Superior temporal gyrus (tissue), 1 donor: ENCODE measurements around the gene FAM222B.
"Not testable (repeated sequence)": the region's sequence is repeated elsewhere in the genome, so short reads cannot be mapped to it uniquely, and the experiment has no call there.

ENCODE experiments used
- DNase-seq: peaks from one replicate; pipeline ENCODE4 v3.0.0-alpha.2; 2016; ENCODE audit errors: extremely low spot score

The FAM222B gene

GRCh38 chr17:28745786-28746411 is 96.7 kb downstream of the FAM222B start:
- DNase-seq = no peak

DNA sequence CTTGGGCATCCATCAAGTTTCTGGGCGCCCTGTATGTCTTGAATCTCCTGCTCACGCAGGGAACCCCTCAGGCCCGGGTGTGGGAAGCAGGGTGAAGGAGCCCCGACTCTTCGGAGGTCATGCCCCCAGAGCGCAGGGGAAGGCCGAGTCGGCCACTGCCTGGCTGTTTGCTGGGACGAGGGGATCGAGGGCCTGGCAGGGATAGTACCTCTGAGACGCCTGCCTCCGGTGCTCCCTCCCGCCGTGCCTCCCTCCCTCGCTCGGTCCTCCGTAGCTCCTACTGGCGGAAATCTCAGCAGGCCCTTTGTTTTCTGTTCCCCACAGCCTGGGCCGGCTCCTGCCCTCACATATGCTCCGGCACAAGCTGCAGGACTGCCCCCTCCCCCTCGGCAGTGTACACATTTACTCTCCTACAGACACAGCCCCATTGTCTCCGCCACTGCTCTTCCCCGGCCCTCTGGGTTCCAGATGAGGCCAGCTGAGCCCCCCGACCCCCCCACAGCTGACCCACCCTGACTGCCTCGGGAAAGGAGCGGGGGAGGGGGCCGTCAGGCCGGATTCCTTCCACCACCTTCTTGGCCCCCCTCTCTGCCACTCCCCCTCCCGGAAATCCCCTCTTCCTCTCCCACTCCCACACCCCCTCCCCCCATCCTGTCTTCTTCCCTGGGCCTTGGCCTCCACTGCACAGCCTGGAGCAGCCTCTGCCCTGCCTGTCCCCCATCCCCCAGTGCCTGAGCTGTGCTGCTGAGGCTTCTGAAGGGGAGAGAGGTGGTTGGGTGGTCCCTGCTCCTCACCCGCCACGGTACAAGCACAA is 97.4 kb downstream of the FAM222B start:
- peak; percentile 91 for DNase-seq

DNA sequence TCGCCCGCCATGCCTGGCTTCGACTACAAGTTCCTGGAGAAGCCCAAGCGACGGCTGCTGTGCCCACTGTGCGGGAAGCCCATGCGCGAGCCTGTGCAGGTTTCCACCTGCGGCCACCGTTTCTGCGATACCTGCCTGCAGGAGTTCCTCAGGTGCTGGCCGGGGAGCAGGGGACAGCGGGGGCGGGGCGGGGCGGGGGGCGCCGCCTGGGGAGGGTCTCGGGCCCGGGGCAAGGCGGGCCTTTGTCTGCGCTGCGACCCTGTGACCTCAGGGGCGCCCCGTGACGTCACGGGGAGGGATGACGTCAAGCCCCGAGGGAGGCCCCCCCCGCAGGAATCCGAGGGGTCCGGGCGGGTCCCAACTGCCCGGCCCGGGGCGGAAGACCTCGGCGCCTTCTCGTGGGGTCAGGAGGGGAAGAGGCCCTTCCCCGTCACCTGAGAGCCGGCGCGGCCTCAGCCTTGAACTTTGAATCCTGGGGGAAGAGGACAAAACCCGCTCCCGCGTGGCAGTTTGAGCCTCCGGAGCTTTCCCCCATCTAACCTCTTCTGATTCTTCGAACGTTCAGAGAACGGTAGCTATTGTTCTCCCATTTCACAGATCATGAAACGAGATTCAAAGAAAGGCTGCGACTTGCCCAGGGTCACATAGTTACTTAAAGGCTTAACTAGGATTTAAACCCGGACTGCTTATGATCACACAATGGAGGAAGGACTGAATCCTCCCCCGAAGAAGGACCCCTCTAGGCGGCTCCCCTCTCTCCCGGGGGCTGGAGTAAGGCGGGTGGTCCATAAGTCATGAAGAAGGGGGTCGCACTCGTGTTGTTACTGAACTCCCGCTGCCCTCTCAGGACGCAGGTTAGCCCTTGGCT is 98.3 kb downstream of the FAM222B start:
- DNase-seq = no peak

- DNase-seq = peak; percentile 75
Measured at GRCh38 chr17:28743243-28744103, 99.1 kb downstream of the FAM222B start, which contains the start of gene TRAF4. TRAF4 (plus strand) TSS chr17:28744011; CDS start chr17:28744113, 102 bp downstream.

DNA sequence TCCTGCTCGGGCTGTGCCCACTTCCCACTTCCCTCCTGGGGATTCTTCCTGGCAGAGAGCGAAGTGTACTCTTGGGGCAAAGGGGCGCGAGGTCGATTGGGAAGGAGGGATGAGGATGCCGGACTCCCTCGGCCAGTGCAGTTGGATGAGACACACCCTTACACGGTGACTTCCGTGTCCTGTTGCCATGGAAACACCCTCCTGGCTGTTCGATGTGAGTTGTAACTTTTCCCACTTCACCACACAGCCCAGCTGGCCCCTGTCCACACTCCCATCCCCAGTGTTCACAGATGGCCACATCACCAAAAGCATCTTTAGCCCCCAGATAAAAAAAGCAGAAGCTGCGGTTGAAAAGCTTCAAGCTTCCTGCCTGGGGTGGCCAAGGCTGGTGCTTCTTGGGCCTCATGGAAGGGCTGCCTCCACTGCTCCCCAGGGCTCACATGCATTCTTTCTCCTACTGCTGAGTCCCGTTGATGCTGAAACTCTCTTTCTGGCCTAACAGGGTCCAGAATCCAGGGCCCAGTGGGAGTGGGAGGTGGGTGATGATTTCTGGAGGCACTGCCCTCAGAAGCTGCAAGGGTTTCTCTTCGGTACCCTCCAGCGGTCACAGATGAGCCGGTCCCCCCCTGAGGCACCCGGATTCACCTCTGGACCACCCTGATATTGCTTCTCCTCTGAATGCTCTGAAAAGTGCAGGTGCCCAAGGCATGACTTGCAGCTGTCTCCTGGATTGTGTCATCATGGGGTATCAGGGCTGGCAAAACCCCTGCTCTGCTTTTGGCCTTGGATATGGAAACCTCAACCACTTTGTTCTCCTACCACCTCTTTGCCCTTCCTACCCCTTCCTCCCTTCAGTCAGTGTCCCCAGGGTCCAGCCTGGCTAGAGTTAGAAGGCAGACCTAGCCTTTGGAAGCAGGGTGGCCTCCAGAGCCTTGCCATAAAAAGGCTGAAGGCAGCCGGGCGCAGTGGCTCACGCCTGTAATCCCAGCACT is 100.9 kb downstream of the FAM222B start:
- DNase-seq = peak; percentile 16

DNA sequence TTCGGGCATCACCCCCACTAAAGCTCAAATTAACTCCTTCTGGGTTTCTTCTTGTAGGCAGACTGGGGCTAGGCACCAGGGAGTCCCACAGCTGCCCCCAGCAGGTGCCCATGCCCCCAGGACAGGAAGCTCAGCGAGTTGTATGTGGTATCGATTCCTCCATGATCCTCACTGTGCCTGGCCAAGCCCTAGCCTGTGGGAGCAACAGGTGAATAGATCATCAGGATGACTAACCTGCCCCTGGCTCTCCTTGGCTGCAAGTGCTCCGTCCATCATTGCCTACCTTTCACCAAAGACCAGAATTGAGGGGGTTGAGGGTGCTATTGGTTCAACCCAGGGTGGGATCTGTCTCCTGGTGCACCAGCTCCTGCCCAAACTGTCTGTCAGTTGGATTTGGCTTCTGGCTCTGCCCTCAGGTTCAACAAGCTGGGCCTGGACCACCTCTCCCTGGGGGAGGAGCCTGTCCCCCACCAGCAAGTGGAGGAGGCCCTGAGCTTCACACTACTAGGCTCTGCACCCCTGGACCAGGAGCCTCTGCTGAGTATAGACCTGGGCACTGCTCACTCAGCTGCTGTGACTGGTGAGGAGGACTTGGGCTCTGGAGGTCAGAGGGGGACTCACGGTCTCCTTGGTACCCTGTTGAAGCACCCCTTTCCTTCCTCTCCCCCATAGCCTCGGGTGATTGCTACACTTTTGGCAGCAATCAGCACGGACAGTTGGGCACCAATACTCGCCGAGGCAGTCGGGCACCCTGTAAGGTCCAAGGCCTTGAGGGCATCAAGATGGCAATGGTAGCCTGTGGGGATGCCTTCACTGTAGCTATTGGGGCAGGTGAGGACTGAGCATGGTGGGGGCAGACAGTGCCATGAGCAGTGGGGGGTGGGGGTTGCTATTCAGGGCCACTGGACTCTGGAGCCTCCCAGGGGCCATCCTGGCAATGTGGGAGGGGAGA is 101.9 kb downstream of the FAM222B start:
- DNase-seq = no peak

- DNase-seq = no peak
Measured at GRCh38 chr17:28738680-28739384, 103.8 kb downstream of the FAM222B start.

DNA sequence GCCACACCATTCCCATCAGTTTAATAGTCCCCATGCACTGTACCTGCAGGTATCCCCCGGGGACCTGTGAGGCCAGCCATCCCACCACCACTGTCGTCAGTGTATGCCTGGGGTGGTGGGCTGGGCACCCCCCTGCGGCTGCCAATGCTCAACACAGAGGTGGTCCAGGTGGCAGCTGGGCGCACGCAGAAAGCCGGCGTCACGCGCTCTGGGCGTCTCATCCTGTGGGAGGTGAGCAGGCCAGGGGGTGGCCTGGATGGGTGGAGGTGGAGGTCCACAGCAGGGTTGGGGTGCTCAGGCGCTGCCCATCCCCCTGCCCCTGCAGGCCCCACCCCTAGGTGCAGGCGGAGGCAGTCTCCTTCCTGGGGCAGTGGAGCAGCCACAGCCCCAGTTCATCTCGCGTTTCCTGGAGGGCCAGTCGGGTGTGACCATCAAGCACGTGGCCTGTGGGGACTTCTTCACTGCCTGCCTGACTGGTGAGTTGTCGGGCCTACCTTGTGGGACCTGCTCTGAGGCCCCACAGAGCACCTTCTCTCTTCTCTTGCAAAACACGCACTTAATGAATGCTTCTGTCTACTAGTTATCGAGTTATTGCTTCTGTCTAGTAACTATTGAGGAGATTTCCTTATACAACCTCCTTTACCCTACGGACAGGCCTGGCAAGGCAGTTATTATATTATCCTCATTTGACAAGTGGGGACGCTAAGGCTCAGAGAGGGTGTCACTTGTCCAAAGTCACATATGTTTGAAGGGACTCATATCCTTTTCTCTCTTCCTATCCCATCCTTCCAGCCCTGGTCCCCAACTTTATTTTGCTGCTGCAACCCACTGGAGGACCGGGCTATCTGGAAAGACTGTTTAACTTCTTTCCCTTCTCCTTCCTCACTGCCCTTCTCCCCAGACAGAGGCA is 104.6 kb downstream of the FAM222B start:
- no peak for DNase-seq

- no peak for DNase-seq
Measured at GRCh38 chr17:28737316-28737715, 105.3 kb downstream of the FAM222B start.

GRCh38 chr17:28735913-28736769 is 106.4 kb downstream of the FAM222B start:
- DNase-seq = not testable (repeated sequence)

- no peak for DNase-seq
Measured at GRCh38 chr17:28735242-28735722, 107.3 kb downstream of the FAM222B start.

DNA sequence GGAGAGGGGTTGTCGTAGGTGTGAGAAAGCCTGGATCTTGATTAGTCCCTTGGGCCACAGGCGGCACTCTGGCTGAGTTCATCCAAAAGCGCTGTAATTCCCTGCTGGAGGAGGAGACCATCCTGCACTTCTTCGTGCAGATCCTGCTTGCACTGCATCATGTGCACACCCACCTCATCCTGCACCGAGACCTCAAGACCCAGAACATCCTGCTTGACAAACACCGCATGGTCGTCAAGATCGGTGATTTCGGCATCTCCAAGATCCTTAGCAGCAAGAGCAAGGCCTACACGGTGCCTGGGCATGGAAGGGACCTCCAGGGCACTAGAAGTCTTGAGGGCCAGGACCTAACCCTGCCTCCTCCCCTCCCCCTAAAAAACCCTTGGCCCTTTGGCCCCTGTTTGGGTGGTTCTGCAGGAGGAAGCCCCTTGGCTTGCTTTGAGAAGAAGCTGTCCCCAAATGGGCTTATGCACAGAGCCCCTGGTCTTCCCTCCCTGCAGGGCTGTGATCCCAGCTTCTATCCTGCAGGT is 107.8 kb downstream of the FAM222B start:
- DNase-seq = no peak

DNA sequence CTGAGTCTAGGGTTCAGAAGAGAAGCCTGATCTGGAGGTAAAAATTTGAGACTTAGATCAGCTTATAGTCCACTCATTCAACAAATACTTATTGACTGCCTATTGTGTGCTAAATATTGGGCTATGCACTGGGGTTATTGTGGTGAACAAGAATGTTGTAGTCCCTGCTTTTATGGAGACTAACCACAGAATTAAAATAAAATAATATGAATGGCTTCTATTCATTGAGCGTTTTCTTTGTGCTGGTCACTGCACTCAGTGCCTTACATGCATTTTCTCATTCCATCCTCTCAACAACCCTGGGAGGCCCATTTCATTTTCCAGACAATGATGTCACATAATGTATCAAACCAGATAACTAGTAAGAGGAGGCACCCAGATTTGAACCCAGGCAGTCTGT is 109.2 kb downstream of the FAM222B start:
- DNase-seq = no peak

DNA sequence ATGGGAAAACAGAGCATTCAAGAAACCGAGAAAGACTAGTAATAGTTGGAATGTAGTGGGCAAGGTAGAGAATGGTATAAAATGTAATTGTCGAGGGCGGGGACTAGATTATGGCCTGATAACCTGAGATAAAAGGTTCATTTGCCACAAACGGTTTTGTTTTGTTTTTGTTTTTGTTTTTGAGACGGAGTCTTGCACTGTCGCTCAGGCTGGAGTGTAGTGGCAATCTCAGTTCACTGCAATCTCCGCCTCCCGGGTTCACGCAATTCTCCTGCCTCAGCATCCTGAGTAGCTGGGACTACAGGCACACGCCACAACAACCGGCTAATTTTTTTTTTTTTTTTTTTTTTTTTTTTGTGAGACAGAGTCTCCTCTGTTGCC is 112.7 kb downstream of the FAM222B start:
- DNase-seq = no peak

- peak; percentile 94 for DNase-seq
Measured at GRCh38 chr17:28728364-28729200, 114.0 kb downstream of the FAM222B start, which contains the start of gene NEK8. NEK8 (plus strand) TSS chr17:28728788; CDS start chr17:28728814, 26 bp downstream.
